ENCODE measurements around the gene SLC13A3.

SLC13A3 gene

GRCh38 chr20:46634528-46634927, 16.7 kb downstream of the SLC13A3 start:
- no peak for DNase-seq

- no peak for DNase-seq
These were observed 19.3 kb downstream of the SLC13A3 start for GRCh38 chr20:46631874-46632446.

GRCh38 chr20:46631212-46631869, 19.9 kb downstream of the SLC13A3 start:
- no peak for DNase-seq

DNA sequence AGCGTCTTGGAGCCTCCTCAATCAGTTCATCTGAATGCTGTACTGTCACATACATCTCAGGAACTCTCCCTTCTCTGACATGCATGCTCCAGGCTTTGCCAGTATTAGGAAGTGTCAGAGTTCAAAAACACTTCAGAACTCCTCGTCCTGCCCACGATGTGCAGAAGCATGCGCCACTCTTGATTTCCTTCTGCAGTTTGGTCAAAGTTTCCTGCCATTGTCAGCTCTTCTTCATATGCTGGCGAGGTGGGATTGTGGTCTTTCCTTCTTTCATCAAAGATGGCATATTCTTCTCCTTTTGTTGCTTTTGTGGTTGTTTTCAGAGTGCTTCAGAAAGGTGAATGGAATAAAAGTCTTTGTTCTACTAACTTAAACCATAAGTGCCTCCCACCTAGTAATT, 21.0 kb downstream of the SLC13A3 start:
- DNase-seq = no peak

- no peak for DNase-seq
These were observed 21.9 kb downstream of the SLC13A3 start for GRCh38 chr20:46629341-46629740.

GRCh38 chr20:46627234-46627633, 24.0 kb downstream of the SLC13A3 start:
- no peak for DNase-seq

GRCh38 chr20:46626758-46627157, 24.5 kb downstream of the SLC13A3 start:
- no peak for DNase-seq

DNA sequence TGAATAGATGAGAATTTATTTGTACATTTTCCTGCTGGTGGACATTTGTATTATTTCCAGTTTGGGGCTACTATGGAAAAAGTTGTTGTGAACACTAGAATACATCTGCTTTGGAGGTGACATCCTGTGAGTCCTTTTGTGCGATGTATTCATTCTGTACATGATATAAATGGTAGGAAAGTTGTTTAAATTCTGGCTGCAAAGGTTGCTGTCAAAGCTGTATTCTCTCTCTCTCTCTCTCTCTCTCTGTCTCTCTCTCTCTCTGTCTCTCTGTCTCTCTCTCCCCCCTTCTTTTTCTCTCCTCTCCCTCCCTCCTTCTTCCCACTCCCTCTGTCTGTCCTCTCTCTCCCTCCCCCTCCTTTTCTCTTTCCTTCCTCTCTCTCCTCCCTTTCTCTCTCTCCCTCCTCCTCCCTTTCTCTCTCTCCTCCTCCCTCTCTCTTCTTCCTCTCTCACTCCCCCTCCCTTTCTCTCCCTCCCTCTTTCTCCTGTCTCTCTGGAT, 25.3 kb downstream of the SLC13A3 start:
- DNase-seq = no peak

DNA sequence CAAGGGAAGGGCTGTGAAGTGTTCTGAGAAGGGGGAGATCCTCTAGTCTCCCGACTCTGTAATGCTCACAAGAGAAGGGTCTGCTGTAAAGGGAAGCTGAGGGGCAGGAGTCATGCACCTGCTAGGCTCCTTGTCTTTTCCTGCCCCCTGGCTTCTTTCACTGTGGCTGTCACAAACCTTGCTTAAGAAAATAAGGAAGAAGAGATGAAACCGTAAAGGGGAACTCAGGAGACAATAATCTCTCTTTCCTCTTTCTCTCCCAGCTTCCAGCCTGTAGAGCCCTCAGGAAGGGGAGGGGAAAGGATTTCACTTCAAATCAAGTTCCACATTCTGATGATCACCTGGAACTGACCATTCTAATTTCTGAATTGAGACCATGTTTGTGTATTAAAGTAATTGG, 26.3 kb downstream of the SLC13A3 start:
- no peak for DNase-seq

- DNase-seq = no peak
These were observed 29.1 kb downstream of the SLC13A3 start for GRCh38 chr20:46622165-46622564.

DNA sequence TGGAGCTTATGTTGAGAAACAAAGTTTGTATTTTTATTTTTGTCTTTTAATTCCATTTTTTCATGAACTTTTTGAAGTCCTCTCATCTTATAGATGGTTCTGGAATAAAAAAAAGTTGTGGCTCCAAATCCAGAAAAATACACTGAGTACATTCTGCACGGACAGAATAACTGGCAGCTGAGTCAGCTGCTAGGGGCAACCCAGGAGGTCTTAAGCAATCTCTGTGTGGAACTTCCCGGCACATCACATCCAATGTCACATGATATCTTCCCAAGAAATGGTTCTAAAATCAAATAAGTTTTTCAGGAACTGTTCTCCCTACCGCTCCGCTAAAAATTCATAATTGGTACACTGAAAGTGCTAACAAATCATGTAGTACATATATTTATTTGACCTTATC, 29.8 kb downstream of the SLC13A3 start:
- no peak for DNase-seq

GRCh38 chr20:46619445-46619844, 31.8 kb downstream of the SLC13A3 start:
- no peak for DNase-seq

DNA sequence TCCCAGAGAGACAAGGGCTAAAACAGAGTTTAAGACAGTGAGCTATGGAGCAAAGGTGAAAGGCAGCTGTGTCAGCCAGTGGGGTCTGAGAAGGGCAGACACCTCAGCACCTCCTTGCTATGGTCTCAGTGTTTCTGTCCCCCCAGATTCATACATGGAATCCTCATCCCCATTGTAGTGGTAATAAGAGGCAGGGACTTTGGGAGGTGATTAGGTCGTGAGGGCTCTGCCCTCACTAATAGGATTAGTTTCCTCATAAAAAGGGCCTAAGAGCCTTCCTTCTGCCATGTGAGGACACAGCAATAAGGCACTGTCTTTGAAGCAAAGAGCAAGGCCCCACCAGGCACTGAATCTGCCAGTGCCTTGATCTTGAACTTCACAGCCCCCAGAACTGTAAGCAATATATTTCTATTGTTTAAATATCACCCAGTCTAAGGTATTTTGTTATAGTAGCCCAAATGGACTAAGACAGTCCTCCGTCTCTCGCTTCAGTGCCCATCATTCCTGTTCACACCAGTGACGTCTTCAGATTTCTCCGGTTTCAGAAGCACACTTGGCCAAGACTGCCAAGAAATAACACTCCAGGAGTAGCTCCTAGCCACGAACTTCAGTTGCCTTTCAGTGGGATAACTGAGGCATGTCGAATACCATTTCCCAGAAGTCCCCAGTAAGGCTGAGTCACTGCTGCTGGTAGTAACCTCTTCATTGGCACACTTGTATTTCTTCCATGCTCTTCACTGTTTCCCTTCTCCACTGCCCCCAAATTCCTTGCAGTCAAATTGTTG, 32.8 kb downstream of the SLC13A3 start:
- no peak for DNase-seq

DNA sequence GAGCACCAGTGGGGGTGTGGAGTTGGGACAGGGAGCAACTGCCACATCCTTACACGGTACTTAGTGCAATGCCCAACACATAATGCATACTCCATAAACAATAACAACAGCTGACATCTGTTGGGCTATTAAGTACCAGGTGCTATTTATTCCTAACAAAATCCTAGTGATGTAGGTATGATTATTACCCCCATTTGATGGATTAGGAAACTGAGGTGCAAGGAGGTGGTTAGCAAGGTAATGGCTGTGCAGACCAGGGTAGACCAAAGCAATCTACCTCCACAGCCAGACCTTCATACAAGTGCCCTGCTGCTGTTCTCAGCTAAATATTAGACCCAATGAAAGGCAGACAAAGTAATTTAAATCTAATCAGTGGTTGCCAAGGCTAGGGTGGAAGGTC, 36.8 kb downstream of the SLC13A3 start:
- DNase-seq = no peak

- DNase-seq = no peak
These were observed 41.1 kb downstream of the SLC13A3 start for GRCh38 chr20:46610145-46610544.

GRCh38 chr20:46609043-46609442, 42.2 kb downstream of the SLC13A3 start:
- no peak for DNase-seq

DNA sequence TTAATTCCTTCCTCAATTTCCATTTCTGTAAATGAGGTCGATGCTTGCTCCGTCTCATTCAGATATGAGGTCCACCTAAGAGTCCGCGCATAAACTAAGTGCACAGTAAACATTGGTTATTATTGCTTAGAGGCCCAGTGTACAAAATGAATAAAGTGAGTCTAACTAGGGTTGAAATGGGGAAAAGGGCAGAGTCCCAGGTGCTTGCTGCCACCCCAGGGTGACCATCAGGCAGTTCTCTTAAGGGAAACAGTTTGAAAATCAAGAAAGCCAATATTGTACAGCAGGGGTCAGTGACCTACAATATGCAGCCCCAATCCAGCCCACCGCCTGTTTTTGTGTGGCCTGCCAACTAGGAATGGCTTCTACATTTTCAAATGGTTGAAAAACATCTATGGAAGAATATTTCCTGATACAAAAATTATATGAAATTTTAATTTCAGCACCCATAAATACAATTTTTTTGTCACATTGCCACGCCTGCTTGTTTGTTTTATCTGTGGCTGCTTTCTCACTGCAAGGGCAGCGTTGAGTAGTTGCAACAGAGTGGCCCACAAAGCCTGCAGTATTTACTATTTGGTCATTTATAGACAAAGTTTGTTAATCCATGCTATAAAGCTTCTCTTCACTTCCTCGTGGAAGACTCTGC, 43.3 kb downstream of the SLC13A3 start:
- no peak for DNase-seq

GRCh38 chr20:46607191-46607848, 43.9 kb downstream of the SLC13A3 start:
- DNase-seq = no peak

- DNase-seq = no peak
These were observed 44.5 kb downstream of the SLC13A3 start for GRCh38 chr20:46606817-46607190.

- no peak for DNase-seq
These were observed 45.1 kb downstream of the SLC13A3 start for GRCh38 chr20:46605978-46606816.

GRCh38 chr20:46605181-46605580, 46.1 kb downstream of the SLC13A3 start:
- no peak for DNase-seq

GRCh38 chr20:46604551-46605133, 46.6 kb downstream of the SLC13A3 start:
- DNase-seq = no peak
